IMR-90 (cell line): ENCODE measurements around the gene HIRA.

ENCODE experiments used
- CEBPB ChIP-seq: IDR thresholded peaks from 2 replicates; pipeline ENCODE4 v1.6.1; 2012; ENCODE audit warnings: low read depth, low read length, improper control_type of control experiment
- CTCF ChIP-seq: conservative IDR thresholded peaks from 2 replicates; pipeline ENCODE4 v1.5.1; 2012; ENCODE audit warnings: mild to moderate bottlenecking, low read depth, low read length, improper control_type of control experiment
- POLR2A ChIP-seq: IDR thresholded peaks from 2 replicates; pipeline ENCODE4 v1.6.1; 2012; ENCODE audit warnings: mild to moderate bottlenecking, low read depth, low read length
- RAD21 ChIP-seq: IDR thresholded peaks from 2 replicates; pipeline ENCODE4 v1.6.1; 2012; ENCODE audit warnings: low read length, improper control_type of control experiment
- RCOR1 ChIP-seq: IDR thresholded peaks from 2 replicates; pipeline ENCODE4 v1.6.1; 2012; ENCODE audit warnings: mild to moderate bottlenecking, low read length, improper control_type of control experiment; ENCODE audit not compliant: insufficient replicate concordance

DNA sequence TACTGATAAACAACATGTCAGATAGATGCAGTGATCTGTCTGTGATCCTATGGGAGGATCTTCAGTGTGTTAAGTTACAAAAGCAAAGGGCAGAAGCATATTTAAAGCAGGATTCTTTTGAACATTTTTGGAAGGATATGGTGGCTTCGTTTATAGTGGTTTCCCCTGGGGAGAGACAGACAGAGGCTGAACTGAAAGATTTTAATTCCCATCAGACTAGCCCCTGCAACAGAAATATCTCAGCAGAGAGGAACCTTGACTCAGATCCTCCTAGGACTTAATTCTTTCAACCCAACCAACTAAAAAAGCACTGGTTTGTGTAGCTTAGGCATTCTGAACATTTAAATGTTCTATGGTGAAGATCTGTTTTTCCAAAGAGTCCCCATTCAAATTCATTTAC, 145.7 kb downstream of the HIRA start:
- TF ChIP-seq CTCF (no peak), POLR2A (no peak), RAD21 (no peak), CEBPB (no peak), RCOR1 (no peak)
